ENCODE measurements around the gene TMEM263. TPM values are rescaled to one million over a fixed set of nuclear protein-coding genes. Genes with fewer than 3 reads are reported as not detected.
A peak's percentile ranks its signal among the peaks of the same experiment; 100 is the strongest.
"Not testable (repeated sequence)": the region's sequence is repeated elsewhere in the genome, so short reads cannot be mapped to it uniquely, and the experiment has no call there.

TMEM263 gene
- total and polyA plus RNA-seq, 9 donors = 17.2 to 55.7 (median 42.1) TPM

- Histone ChIP-seq H3K27ac (no peak overlapping the region), H3K9me3 (no peaks in the 10 kb centered on the region), H3K4me1 (ENCODE audit: insufficient read depth) (no peaks in the 10 kb centered on the region), H3K4me3 (no peak overlapping the region), H3K36me3 (no peaks in the 10 kb centered on the region), H3K27me3 (no peaks in the 10 kb centered on the region)
- 34 to 37% (median 37%) methylated on average over 4 of the region's 4 CpGs for WGBS, 3 donors
- DNase-seq = peak in 1 of 5 donors; percentile 24
- TF ChIP-seq POLR2A (IDR thresholded peaks at IDR 0.05) (no peak), CTCF (IDR thresholded peaks at IDR 0.05) (peak; percentile 61 to 81 (median 79))
- intact Hi-C loops (cut with DNase I) = loop anchor here in 3 of 4 donors (2.0 to 10.0 kb wide), 3 partner anchors 533 to 535 kb away; no protein-coding TSS in a partner anchor
Measured at GRCh38 chr12:106919910-106920544, 35.7 kb upstream of the TMEM263 start.

- not testable (repeated sequence) for H3K27ac ChIP-seq; H3K4me3 ChIP-seq; H3K36me3 ChIP-seq; H3K4me1 ChIP-seq (ENCODE audit: insufficient read depth); H3K27me3 ChIP-seq; DNase-seq; H3K9me3 ChIP-seq
- 74 to 81% (median 80%) methylated on average over 2 of the region's 2 CpGs for WGBS, 3 donors
- intact Hi-C loops (cut with DNase I) = loop anchor here in 2 of 4 donors (2.0 to 5.0 kb wide), 2 partner anchors 535 kb away; no protein-coding TSS in a partner anchor
Measured at GRCh38 chr12:106921976-106922375, 33.7 kb upstream of the TMEM263 start.

- H3K27ac ChIP-seq; H3K4me3 ChIP-seq; H3K9me3 ChIP-seq; H3K4me1 ChIP-seq (ENCODE audit: insufficient read depth); H3K36me3 ChIP-seq; DNase-seq; H3K27me3 ChIP-seq: not testable (repeated sequence)
- 91 to 98% (median 97%) methylated on average over 2 of the region's 2 CpGs for WGBS, 3 donors
- intact Hi-C loops (cut with DNase I) = loop anchor here in 1 of 4 donors (5.0 kb wide), 1 partner anchor 536 kb away; no protein-coding TSS in a partner anchor
Measured at GRCh38 chr12:106923594-106923993, 32.1 kb upstream of the TMEM263 start.

GRCh38 chr12:106924268-106924861 lies 31.3 kb upstream of the TMEM263 start:
- no peak overlapping the region for H3K27ac ChIP-seq
- TF ChIP-seq EP300 (IDR thresholded peaks at IDR 0.05) = no peak
- TF ChIP-seq CTCF (IDR thresholded peaks at IDR 0.05) = no peak
- no peak for TF ChIP-seq POLR2A (IDR thresholded peaks at IDR 0.05)
- 61% methylated on average over 3 of the region's 3 CpGs for WGBS, 3 donors
- no peaks in the 10 kb centered on the region for H3K36me3 ChIP-seq
- intact Hi-C loops (cut with DNase I) = loop anchor here in 1 of 4 donors (5.0 kb wide), 1 partner anchor 537 kb away; no protein-coding TSS in a partner anchor
- H3K9me3 ChIP-seq = no peaks in the 10 kb centered on the region
- no peaks in the 10 kb centered on the region for H3K4me1 ChIP-seq (ENCODE audit: insufficient read depth)
- H3K27me3 ChIP-seq = no peaks in the 10 kb centered on the region
- DNase-seq = no peak
- H3K4me3 ChIP-seq = no peak overlapping the region

- no peak for DNase-seq
- TF ChIP-seq EP300 (IDR thresholded peaks at IDR 0.05) = no peak
- TF ChIP-seq CTCF (IDR thresholded peaks at IDR 0.05) = no peak
- TF ChIP-seq POLR2A (IDR thresholded peaks at IDR 0.05) = no peak
- no peaks in the 10 kb centered on the region for H3K27me3 ChIP-seq
- no peaks in the 10 kb centered on the region for H3K36me3 ChIP-seq
- no peaks in the 10 kb centered on the region for H3K9me3 ChIP-seq
- H3K4me1 ChIP-seq (ENCODE audit: insufficient read depth) = no peaks in the 10 kb centered on the region
- no peak overlapping the region for H3K4me3 ChIP-seq
- 94 to 100% (median 95%) methylated on average over 1 of the region's 1 CpG for WGBS, 3 donors
- intact Hi-C loops (cut with DNase I) = no loop called here
- no peak overlapping the region for H3K27ac ChIP-seq
Measured at GRCh38 chr12:106926657-106927056, 29.1 kb upstream of the TMEM263 start.

Measured in ovary (tissue), 9 donors.